ENCODE measurements around the gene RALGPS2. TPM values are rescaled to one million over a fixed set of nuclear protein-coding genes. Genes with fewer than 3 reads are reported as not detected.
"Not testable (repeated sequence)": the region's sequence is repeated elsewhere in the genome, so short reads cannot be mapped to it uniquely, and the experiment has no call there.

RALGPS2 gene
- polyA plus RNA-seq, 1 experiment: 67.2 TPM

DNA sequence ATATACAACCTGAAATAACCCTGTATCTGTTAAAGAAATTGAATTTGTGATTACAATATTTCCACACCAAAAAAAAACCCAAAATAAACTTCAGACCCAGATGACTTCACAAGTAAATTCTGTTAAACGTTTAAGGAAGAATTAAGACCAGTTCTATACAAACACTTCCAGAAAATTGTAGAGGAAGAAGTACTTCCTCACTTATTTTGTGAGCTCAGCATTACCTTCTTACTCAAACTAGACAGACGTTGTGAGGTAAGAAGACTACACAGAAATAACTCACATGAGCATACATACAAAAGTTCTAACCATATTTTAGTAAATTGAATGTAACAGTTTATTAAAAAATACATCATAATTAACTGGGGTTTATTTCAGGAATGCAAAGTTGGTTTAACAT, 18.8 kb downstream of the RALGPS2 start:
- Histone ChIP-seq H3K4me3 (ENCODE audit: low read depth, low read length) (no peak overlapping the region), H3K27ac (ENCODE audit: low read depth, low read length) (no peak overlapping the region), H3K9me3 (ENCODE audit: control insufficient read depth, insufficient read depth, low read length) (no peaks in the 10 kb centered on the region), H3K27me3 (ENCODE audit: control insufficient read depth, insufficient read depth, low read length) (no peaks in the 10 kb centered on the region)
- POLR2A ChIA-PET: no interaction called here
- DNase-seq (ENCODE audit: low read depth, low spot score): no peak
- TF ChIP-seq, protein P1, sequence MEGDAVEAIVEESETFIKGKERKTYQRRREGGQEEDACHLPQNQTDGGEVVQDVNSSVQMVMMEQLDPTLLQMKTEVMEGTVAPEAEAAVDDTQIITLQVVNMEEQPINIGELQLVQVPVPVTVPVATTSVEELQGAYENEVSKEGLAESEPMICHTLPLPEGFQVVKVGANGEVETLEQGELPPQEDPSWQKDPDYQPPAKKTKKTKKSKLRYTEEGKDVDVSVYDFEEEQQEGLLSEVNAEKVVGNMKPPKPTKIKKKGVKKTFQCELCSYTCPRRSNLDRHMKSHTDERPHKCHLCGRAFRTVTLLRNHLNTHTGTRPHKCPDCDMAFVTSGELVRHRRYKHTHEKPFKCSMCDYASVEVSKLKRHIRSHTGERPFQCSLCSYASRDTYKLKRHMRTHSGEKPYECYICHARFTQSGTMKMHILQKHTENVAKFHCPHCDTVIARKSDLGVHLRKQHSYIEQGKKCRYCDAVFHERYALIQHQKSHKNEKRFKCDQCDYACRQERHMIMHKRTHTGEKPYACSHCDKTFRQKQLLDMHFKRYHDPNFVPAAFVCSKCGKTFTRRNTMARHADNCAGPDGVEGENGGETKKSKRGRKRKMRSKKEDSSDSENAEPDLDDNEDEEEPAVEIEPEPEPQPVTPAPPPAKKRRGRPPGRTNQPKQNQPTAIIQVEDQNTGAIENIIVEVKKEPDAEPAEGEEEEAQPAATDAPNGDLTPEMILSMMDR (IDR thresholded peaks at IDR 0.05; ENCODE audit: low read depth, low read length): no peak
- CTCF ChIA-PET: interaction anchor here (1.3 kb wide), 1 partner anchor 260 kb away, joined by 3 read pairs; no protein-coding TSS in a partner anchor

DNA sequence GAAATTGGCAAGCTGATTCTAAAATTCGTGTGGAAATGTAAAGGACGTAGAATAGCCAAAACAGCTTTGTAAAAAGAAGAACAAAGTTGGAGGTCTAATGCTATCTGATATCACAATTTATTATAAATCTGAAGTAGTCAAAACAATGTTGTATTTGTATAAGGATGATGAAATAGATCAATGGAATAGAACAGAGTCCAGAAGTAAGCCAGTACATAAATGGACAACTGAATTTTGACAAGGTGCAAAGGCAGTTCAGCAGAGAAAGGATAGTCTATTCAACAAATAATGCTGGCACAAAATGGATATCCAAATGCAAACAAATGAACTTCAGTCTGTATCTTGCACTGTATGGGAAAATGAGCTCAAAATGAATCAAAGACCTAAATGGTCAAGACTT, 20.2 kb downstream of the RALGPS2 start:
- Histone ChIP-seq H3K4me3 (ENCODE audit: low read depth, low read length) (no peak overlapping the region), H3K27me3 (ENCODE audit: control insufficient read depth, insufficient read depth, low read length) (no peaks in the 10 kb centered on the region), H3K27ac (ENCODE audit: low read depth, low read length) (no peak overlapping the region), H3K9me3 (ENCODE audit: control insufficient read depth, insufficient read depth, low read length) (no peaks in the 10 kb centered on the region)
- ChIA-PET POLR2A (interaction anchor here (0.9 kb wide), 1 partner anchor 93 kb away, joined by 3 read pairs; no protein-coding TSS in a partner anchor), CTCF (no interaction called here)
- TF ChIP-seq, protein P1 (IDR thresholded peaks at IDR 0.05; ENCODE audit: low read depth, low read length): no peak
- no peak for DNase-seq (ENCODE audit: low read depth, low spot score)

DNA sequence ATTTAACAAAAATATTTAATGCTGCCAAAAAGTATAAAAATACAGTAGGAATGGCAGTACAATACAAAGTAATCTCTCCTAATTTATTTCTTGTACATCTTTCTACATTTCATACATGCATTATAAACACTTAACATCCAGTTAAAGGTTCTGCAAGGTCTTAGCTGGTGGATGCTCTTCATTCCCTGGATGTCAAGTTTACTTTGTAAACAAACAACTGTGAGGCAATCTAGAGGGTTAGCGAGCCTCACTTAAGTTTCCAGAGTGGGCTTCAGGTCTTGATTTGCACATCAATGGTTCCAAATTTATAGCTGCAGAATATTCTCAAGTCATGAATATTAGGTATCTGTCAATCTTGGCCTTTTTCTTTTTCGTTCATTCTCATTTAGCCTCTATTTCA, 21.3 kb downstream of the RALGPS2 start:
- no peaks in the 10 kb centered on the region for H3K27me3 ChIP-seq (ENCODE audit: control insufficient read depth, insufficient read depth, low read length)
- no peak overlapping the region for H3K4me3 ChIP-seq (ENCODE audit: low read depth, low read length)
- DNase-seq (ENCODE audit: low read depth, low spot score): no peak
- POLR2A ChIA-PET: no interaction called here
- H3K27ac ChIP-seq (ENCODE audit: low read depth, low read length): no peak overlapping the region
- no peaks in the 10 kb centered on the region for H3K9me3 ChIP-seq (ENCODE audit: control insufficient read depth, insufficient read depth, low read length)
- CTCF ChIA-PET: interaction anchor here (1.0 kb wide), 1 partner anchor 256 kb away, joined by 8 read pairs; no protein-coding TSS in a partner anchor
- TF ChIP-seq, protein P1 (IDR thresholded peaks at IDR 0.05; ENCODE audit: low read depth, low read length): no peak

DNA sequence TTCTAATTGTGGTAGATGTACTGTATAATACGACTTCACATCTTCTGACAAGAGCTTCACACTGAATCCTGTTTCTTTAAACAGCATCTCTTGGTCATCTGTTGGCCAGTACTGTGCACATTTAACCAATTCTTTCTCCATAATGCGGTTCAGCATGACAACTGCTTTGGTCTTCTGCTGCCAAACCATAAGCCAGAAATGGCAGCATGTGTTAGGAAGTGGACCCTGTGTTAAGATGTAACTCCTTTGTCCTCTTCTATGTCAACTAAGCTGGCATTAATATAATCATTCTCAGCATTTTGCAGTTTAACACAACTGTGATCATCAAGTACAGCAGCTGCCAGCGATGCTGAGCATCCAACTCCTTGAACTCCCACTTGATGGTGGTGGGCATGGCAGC, 22.3 kb downstream of the RALGPS2 start:
- not testable (repeated sequence) for H3K4me3 ChIP-seq (ENCODE audit: low read depth, low read length); H3K9me3 ChIP-seq (ENCODE audit: control insufficient read depth, insufficient read depth, low read length); H3K27me3 ChIP-seq (ENCODE audit: control insufficient read depth, insufficient read depth, low read length); DNase-seq (ENCODE audit: low read depth, low spot score); H3K27ac ChIP-seq (ENCODE audit: low read depth, low read length)
- ChIA-PET CTCF (interaction anchor here (0.6 to 1.0 kb wide), 3 partner anchors 12 to 448 kb away, joined by 3 to 8 read pairs (median 4); no protein-coding TSS in a partner anchor), POLR2A (interaction anchor here (0.6 kb wide), 1 partner anchor 20 kb away, joined by 3 read pairs; no protein-coding TSS in a partner anchor)

DNA sequence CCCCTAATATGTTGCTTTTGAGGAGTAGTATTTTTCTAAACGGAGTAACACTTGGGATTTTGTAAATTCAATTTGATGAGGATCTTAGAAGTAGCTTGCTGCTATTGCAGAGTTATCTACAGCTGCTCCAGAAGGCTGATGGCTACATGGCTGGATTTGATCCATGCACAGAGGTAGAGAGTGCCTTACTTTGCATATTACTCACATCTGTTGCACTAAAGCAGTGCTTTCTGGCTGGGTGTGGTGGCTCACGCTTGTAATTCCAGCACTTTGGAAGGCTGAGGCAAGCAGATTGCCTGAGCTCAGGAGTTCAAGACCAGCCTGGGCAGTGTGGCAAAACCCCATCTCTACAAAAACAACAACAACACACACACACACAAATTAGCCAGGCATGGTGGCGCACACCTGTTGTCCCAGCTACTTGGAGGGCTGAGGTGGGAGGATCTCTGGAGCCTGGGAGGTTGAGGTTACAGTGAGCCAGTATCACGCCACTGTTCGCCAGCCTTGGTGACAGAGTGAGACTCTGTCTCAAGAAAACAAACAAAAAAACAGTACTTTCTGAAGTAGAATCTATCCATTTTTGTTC, 24.6 kb downstream of the RALGPS2 start:
- DNase-seq (ENCODE audit: low read depth, low spot score): no peak
- no peaks in the 10 kb centered on the region for H3K27me3 ChIP-seq (ENCODE audit: control insufficient read depth, insufficient read depth, low read length)
- no peak overlapping the region for H3K4me3 ChIP-seq (ENCODE audit: low read depth, low read length)
- peaks cover 9% of the 10 kb centered on the region for H3K9me3 ChIP-seq (ENCODE audit: control insufficient read depth, insufficient read depth, low read length)
- ChIA-PET POLR2A (no interaction called here), CTCF (interaction anchor here (1.5 to 1.7 kb wide), 2 partner anchors 18 to 206 kb away, joined by 5 to 6 read pairs; no protein-coding TSS in a partner anchor)
- TF ChIP-seq, protein P1 (IDR thresholded peaks at IDR 0.05; ENCODE audit: low read depth, low read length): no peak
- no peak overlapping the region for H3K27ac ChIP-seq (ENCODE audit: low read depth, low read length)

Data from AG04450 (cell line).